Coronary artery (tissue), 2 donors: ENCODE data around the gene PCP2.
A peak's percentile ranks its signal among the peaks of the same experiment; 100 is the strongest.

Source experiments
- DNase-seq: peaks from one replicate; pipeline ENCODE4 v3.0.0-alpha.2; 2017; ENCODE audit warnings: low spot score
- H3K27ac ChIP-seq, 2 donors: fragments of 200-600 bp; sonication (generic); one replicate each; pipeline ENCODE4 v1.5.1; 2016 to 2019
- H3K4me3 ChIP-seq: fragments of 200-600 bp; sonication (generic); 2 replicates; pipeline ENCODE4 v1.5.1; 2016; ENCODE audit warnings: mild to moderate bottlenecking, moderate library complexity
- TF ChIP-seq, protein P1 (sequence below): fragments of 200-600 bp; sonication (generic); IDR thresholded peaks from one replicate; pipeline ENCODE4 v1.5.1; 2019; ENCODE audit warnings: antibody characterized with exemption

PCP2 gene

DNA sequence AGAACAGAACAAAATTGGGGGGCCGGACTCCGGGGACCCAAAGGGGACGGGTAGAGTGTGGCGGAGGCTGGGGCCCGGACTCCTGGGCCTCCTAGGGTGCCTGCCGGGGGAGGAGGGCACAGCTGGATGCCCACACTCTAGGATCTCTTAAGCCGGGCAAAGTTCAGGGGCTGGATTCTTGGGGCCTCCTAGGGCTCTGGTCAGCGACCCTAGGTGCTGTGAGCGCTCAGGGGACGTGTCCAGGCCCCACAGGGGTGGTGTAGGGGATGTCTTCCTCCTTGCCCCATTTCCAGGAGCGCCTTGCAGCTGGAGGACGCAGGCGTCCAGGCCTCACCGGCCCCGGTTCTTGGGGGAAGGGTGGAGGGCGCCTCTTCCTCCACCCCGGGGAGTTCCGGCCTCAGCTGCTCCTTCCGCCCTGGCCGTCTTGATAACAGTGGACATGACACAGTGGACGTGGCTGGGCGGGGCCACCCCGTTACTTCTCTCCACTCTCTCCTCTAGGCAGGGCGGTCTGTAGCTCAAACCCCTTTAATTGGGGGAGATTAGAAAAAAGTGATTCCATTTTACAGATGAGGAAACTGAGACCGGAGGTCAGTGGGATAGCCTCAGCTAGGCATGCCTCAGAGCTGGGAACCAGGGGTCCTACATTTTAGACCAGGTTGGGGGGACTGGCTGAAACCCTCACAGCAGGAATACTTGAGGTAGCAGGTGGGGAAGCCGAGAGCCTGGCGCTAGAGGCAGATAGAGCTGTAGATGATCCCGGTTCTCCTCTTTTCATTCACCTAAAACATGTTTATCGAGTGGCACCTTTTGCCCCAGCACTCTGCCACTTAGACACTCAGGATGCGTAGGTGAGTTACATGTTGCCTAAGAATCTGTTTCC is 4.1 kb upstream of the PCP2 start:
- peak overlapping the region in 1 of 2 donors; percentile 48 for H3K27ac ChIP-seq
- no peak for DNase-seq
- H3K4me3 ChIP-seq = peak overlapping the region; percentile 65
- TF ChIP-seq, protein P1, sequence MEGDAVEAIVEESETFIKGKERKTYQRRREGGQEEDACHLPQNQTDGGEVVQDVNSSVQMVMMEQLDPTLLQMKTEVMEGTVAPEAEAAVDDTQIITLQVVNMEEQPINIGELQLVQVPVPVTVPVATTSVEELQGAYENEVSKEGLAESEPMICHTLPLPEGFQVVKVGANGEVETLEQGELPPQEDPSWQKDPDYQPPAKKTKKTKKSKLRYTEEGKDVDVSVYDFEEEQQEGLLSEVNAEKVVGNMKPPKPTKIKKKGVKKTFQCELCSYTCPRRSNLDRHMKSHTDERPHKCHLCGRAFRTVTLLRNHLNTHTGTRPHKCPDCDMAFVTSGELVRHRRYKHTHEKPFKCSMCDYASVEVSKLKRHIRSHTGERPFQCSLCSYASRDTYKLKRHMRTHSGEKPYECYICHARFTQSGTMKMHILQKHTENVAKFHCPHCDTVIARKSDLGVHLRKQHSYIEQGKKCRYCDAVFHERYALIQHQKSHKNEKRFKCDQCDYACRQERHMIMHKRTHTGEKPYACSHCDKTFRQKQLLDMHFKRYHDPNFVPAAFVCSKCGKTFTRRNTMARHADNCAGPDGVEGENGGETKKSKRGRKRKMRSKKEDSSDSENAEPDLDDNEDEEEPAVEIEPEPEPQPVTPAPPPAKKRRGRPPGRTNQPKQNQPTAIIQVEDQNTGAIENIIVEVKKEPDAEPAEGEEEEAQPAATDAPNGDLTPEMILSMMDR = no peak

DNA sequence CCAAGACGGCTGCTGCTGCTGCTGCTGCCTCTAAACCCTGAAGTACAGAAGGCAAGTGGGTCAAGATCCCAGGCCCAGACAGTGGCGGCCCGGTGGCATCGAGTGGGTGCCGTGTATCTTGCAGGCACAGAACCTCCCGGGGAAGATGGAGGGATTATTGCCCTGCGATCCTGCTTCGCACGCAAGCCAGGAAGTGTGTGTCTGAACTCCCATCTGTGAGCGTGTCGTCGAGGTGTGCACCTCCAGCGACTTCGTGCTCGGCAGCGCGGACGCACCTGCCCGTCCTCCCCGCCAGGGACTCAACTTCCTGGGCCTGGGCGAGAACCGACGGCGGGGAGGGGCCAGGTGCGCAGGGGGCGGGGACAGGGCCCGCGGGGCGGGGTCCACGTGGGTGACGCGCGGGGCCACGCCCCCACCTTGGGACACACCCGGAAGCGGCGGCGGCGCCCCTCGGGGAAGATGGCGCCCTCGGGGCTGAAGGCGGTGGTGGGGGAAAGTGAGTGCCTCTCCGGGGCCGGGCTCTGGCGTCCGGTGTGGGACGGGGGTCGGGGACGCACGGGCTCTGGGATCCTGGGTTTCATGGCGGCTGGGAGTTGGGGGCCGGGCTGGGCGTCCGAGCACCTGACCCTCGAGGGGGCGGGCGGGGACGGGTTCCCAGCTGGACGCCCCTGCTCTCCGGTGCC is 3.3 kb upstream of the PCP2 start, which contains the start of gene STXBP2:
Gene STXBP2, plus strand, starts transcription at position 420 of the 683 bp plus-strand sequence. Its CDS starts 40 bp downstream, at position 460.
- DNase-seq = no peak

DNA sequence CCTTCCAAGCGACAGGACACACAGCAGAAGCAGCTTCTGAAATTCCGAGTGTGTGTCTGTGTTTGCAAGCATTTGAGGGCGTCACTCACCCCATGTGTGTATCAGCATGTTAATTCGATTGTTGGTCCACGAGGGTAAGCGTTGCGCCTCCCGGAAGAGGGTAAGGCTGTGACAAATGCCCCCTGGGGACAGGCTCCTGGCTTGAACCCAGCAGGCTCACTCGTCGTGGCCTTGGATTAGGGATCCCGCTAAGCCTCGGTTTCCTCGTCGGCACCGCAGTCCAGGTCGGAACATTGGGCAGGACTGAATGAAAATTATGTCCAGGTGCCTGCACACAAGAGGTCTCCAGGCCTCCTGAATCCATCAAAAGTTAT is 2.8 kb upstream of the PCP2 start:
- peak overlapping the region; percentile 65 for H3K4me3 ChIP-seq
- H3K27ac ChIP-seq = peak overlapping the region in 1 of 2 donors; percentile 48
- TF ChIP-seq, protein P1 = no peak
- no peak for DNase-seq

More for the DNA sequence above, 3.3 kb upstream of the PCP2 start, which contains the start of gene STXBP2:
- peak within 1 kb of the TSS in 1 of 2 donors; percentile 48 for H3K27ac ChIP-seq
- TF ChIP-seq, protein P1 = no peak
- peak within 1 kb of the TSS; percentile 65 for H3K4me3 ChIP-seq

DNA sequence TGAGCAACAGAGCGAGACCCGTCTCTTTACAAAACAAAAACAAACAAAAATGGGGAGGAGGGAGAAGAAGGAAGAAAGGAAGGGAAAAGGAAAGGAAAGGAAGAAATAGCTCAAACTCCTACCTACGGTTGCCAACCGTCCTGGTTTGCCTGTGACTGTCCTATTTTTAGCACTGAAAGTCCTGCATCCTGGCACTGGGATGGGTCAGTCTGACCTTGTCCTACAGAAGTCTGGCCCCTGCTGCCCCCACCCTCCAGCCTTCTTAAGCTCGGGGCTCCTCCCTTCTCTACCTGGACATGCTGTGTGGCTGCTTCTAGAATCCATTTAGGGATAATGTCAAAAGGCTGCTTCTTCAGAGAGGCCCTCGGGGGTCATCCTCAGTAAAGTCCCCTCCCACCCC is 2.2 kb upstream of the PCP2 start:
- Histone ChIP-seq H3K4me3 (no peak overlapping the region), H3K27ac (no peak overlapping the region)
- DNase-seq = no peak
- TF ChIP-seq, protein P1 = no peak

DNA sequence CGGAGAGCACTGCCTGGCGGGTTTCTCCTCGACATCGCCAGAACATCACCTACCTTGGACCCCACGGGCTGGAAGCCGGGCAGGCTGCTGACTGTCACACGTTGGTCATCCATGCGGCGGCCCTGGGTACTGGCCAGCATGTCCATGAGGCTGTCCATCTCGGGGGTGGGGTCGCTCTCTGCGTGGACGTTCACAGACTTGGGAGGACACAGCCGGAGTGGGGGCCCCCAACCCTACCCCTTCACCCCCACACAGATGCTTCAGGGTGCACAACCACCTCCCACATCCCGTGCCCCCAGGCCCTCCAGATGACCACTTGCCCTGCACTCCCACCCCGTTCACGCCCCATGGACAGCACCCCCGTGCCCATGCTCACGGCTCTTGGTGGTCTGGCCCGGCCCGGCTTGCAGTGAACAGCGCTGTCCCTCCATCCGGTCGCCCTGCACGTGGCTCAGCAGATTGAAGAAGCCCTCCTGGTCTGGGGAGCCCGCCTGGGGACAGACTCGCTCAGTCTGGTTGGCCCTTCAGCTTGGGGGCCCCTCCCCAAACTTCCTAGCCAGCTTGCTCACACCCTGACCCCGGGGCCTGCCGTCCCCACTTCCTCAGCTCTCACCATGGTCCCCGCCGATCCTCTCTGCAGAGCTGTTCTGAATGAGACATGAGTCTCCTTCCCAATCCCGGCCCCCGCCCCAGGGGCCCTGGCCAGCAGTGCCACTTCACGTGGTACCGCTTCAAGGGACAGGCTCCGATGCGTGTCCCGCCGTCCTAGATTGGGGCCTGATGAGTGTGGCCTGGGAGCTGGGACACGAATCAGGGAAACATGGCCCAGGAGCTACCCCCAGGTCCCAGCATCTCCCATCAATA is 947 bp downstream of the PCP2 start:
- DNase-seq = no peak
- H3K27ac ChIP-seq = no peak overlapping the region
- TF ChIP-seq, protein P1 = no peak
- no peak overlapping the region for H3K4me3 ChIP-seq

DNA sequence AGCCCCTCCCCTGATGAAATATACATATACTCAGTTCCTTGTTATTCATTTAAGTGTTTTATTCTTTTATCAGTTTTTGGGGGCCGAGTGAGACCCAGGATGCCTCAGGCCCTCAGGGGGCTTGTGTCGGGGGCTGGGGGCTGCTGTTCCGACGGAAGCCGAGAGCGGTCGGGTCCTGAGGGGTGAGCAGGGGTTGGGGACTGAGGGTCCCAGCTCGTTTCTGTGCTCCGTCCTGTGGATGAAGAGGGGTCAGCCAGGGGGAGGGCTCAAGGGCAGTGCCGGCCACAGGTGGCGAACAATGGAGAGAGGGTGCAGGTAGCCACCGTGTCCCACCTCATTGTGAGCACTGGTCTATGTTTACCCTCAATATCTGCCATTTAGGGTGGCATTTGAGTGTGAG is 1.9 kb downstream of the PCP2 start:
- Histone ChIP-seq H3K27ac (no peak overlapping the region), H3K4me3 (no peak overlapping the region)
- TF ChIP-seq, protein P1 = no peak
- DNase-seq = no peak
